ENCODE results near the gene RPL31.

RPL31 gene

GRCh38 chr2:101014264-101014857 is 12.3 kb downstream of the RPL31 start:
- H3K27ac ChIP-seq: no peak overlapping the region
- no peak for TF ChIP-seq ZFX (IDR thresholded peaks at IDR 0.05)
- TF ChIP-seq, protein P1, sequence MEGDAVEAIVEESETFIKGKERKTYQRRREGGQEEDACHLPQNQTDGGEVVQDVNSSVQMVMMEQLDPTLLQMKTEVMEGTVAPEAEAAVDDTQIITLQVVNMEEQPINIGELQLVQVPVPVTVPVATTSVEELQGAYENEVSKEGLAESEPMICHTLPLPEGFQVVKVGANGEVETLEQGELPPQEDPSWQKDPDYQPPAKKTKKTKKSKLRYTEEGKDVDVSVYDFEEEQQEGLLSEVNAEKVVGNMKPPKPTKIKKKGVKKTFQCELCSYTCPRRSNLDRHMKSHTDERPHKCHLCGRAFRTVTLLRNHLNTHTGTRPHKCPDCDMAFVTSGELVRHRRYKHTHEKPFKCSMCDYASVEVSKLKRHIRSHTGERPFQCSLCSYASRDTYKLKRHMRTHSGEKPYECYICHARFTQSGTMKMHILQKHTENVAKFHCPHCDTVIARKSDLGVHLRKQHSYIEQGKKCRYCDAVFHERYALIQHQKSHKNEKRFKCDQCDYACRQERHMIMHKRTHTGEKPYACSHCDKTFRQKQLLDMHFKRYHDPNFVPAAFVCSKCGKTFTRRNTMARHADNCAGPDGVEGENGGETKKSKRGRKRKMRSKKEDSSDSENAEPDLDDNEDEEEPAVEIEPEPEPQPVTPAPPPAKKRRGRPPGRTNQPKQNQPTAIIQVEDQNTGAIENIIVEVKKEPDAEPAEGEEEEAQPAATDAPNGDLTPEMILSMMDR (conservative IDR thresholded peaks at IDR 0.05): no peak

DNA sequence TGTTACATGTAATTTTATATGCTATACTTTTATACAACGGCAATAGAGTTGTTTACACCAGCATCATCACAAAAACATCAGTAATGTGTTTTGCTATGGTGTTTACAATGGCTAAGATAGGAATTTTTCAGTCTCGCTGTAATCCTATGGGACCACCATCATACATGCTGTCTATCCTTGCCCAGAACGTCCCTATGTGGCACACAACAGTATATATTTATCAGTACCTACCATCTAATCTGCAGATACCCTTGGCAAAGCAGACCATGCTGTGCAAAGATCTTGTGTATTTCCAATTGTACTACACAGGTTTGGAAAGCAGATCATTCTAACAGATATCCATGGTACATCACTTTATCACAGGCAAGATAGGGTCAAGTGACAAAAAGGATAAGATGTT is 15.3 kb downstream of the RPL31 start:
- no peak overlapping the region for H3K27ac ChIP-seq
- no peak for TF ChIP-seq ZFX (IDR thresholded peaks at IDR 0.05)
- TF ChIP-seq, protein P1 (conservative IDR thresholded peaks at IDR 0.05): no peak

GRCh38 chr2:101018934-101019333 is 16.8 kb downstream of the RPL31 start:
- no peak overlapping the region for H3K27ac ChIP-seq
- TF ChIP-seq ZFX (IDR thresholded peaks at IDR 0.05): no peak
- TF ChIP-seq, protein P1 (conservative IDR thresholded peaks at IDR 0.05): no peak

GRCh38 chr2:101022221-101022620 is 20.1 kb downstream of the RPL31 start:
- TF ChIP-seq ZFX (IDR thresholded peaks at IDR 0.05): no peak
- TF ChIP-seq, protein P1 (conservative IDR thresholded peaks at IDR 0.05): no peak
- H3K27ac ChIP-seq: no peak overlapping the region

GRCh38 chr2:101023327-101024107 is 21.4 kb downstream of the RPL31 start:
- H3K27ac ChIP-seq: no peak overlapping the region
- no peak for TF ChIP-seq ZFX (IDR thresholded peaks at IDR 0.05)
- TF ChIP-seq, protein P1 (conservative IDR thresholded peaks at IDR 0.05): no peak

GRCh38 chr2:101025561-101025960 is 23.5 kb downstream of the RPL31 start:
- TF ChIP-seq, protein P1 (conservative IDR thresholded peaks at IDR 0.05): no peak
- no peak for TF ChIP-seq ZFX (IDR thresholded peaks at IDR 0.05)
- peak overlapping the region; percentile 17; the same call in 1 of the 2 replicates for H3K27ac ChIP-seq

DNA sequence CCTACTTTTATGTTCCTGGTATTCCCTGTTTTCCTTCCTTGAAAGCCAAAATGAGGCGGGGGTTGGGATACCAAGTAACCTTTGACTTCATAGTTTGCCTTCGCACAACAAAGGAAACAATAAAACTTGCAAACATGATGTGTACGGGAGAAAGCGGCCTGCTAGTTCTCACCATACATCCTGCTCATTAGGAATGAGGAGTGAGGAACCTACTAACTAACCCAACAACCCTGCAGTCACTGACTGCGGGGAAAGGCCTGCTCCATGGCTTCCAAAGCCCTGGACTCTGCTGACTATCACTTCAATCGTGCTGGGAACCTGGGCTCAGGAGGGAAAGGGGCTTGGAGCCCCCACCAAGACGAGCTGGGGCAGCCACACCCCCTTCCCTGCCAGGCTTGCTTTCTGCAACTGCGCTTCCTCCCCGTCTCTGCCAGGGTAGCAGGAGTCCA is 24.2 kb downstream of the RPL31 start:
- peak overlapping the region; percentile 56 for H3K27ac ChIP-seq
- no peak for TF ChIP-seq ZFX (IDR thresholded peaks at IDR 0.05)
- TF ChIP-seq, protein P1 (conservative IDR thresholded peaks at IDR 0.05): no peak

Data from C4-2B (cell line).